ENCODE measurements around the gene CFAP157.

Gene CFAP157

GRCh38 chr9:127706836-127707241 is at the start of gene CFAP157:
TSS of gene CFAP157 (plus strand) at chr9:127706988. CDS start at chr9:127707032, 44 bp downstream.
- H3K4me3 ChIP-seq (ENCODE audit: low read depth, low read length), result no peak within 1 kb of the TSS

- no peak overlapping the region for H3K4me3 ChIP-seq (ENCODE audit: low read depth, low read length)
These were observed 48.4 kb upstream of the CFAP157 start for GRCh38 chr9:127658428-127658827.

- H3K4me3 ChIP-seq (ENCODE audit: low read depth, low read length), result no peak overlapping the region
These were observed 45.7 kb upstream of the CFAP157 start for GRCh38 chr9:127660886-127661741.

GRCh38 chr9:127662617-127663016 is 44.2 kb upstream of the CFAP157 start:
- H3K4me3 ChIP-seq (ENCODE audit: low read depth, low read length), result no peak overlapping the region

- H3K4me3 ChIP-seq (ENCODE audit: low read depth, low read length), result no peak overlapping the region
These were observed 42.5 kb upstream of the CFAP157 start for GRCh38 chr9:127664324-127664677.

- H3K4me3 ChIP-seq (ENCODE audit: low read depth, low read length), result no peak overlapping the region
These were observed 41.9 kb upstream of the CFAP157 start for GRCh38 chr9:127664678-127665507.

- no peak overlapping the region for H3K4me3 ChIP-seq (ENCODE audit: low read depth, low read length)
These were observed 39.5 kb upstream of the CFAP157 start for GRCh38 chr9:127667127-127667844.

GRCh38 chr9:127667906-127668305 is 38.9 kb upstream of the CFAP157 start:
- H3K4me3 ChIP-seq (ENCODE audit: low read depth, low read length), result no peak overlapping the region

- H3K4me3 ChIP-seq (ENCODE audit: low read depth, low read length), result no peak overlapping the region
These were observed 33.6 kb upstream of the CFAP157 start for GRCh38 chr9:127673234-127673633.

GRCh38 chr9:127676638-127677037 is 30.1 kb upstream of the CFAP157 start:
- no peak overlapping the region for H3K4me3 ChIP-seq (ENCODE audit: low read depth, low read length)

GRCh38 chr9:127679506-127679905 is 27.3 kb upstream of the CFAP157 start:
- no peak overlapping the region for H3K4me3 ChIP-seq (ENCODE audit: low read depth, low read length)

GRCh38 chr9:127680226-127680625 is 26.6 kb upstream of the CFAP157 start:
- no peak overlapping the region for H3K4me3 ChIP-seq (ENCODE audit: low read depth, low read length)

GRCh38 chr9:127680846-127681245 is 25.9 kb upstream of the CFAP157 start:
- no peak overlapping the region for H3K4me3 ChIP-seq (ENCODE audit: low read depth, low read length)

GRCh38 chr9:127682351-127683136 is 24.2 kb upstream of the CFAP157 start:
- H3K4me3 ChIP-seq (ENCODE audit: low read depth, low read length), result no peak overlapping the region

GRCh38 chr9:127683723-127684122 is 23.1 kb upstream of the CFAP157 start:
- H3K4me3 ChIP-seq (ENCODE audit: low read depth, low read length), result no peak overlapping the region

GRCh38 chr9:127684576-127684975 is 22.2 kb upstream of the CFAP157 start:
- no peak overlapping the region for H3K4me3 ChIP-seq (ENCODE audit: low read depth, low read length)

GRCh38 chr9:127686461-127687393 is 20.1 kb upstream of the CFAP157 start:
- H3K4me3 ChIP-seq (ENCODE audit: low read depth, low read length), result no peak overlapping the region

- no peak overlapping the region for H3K4me3 ChIP-seq (ENCODE audit: low read depth, low read length)
These were observed 17.3 kb upstream of the CFAP157 start for GRCh38 chr9:127689329-127690000.

- H3K4me3 ChIP-seq (ENCODE audit: low read depth, low read length), result no peak overlapping the region
These were observed 16.1 kb upstream of the CFAP157 start for GRCh38 chr9:127690735-127691134.
